Brain microvascular endothelial cell (primary cell): ENCODE results near the gene DLGAP1.

Source experiments
- DNase-seq: peaks from one replicate; pipeline ENCODE4 v3.0.0-alpha.2; 2020
- H3K27ac ChIP-seq: fragments of 250-450 bp; sonication (Bioruptor Pico); 2 replicates; pipeline ENCODE4 v1.5.1; 2020; ENCODE audit warnings: mild to moderate bottlenecking, moderate library complexity
- H3K27me3 ChIP-seq: fragments of 250-450 bp; sonication (Bioruptor Pico); replicated peaks from 2 replicates; pipeline ENCODE4 v1.5.1; 2020; ENCODE audit warnings: mild to moderate bottlenecking
- H3K36me3 ChIP-seq: fragments of 250-450 bp; sonication (Bioruptor Pico); replicated peaks from 2 replicates; pipeline ENCODE4 v1.5.1; 2020; ENCODE audit warnings: mild to moderate bottlenecking
- H3K4me3 ChIP-seq: 2 replicates; pipeline ENCODE4 v1.5.1; 2011; ENCODE audit warnings: low read depth, mild to moderate bottlenecking, control low read depth, low read length, moderate library complexity
- in situ Hi-C: cut with HindIII; loops from 2 replicates; pipeline ENCODE4 v1.10.0; 2017; ENCODE audit warnings: low sequenced_read_pairs, low pct_ligation_motif_present
- TF ChIP-seq, protein P1 (sequence below): IDR thresholded peaks from 2 replicates; pipeline ENCODE4 v1.5.1; 2011; ENCODE audit warnings: low read depth, mild to moderate bottlenecking, moderate library complexity, low read length, control low read depth, inconsistent platforms; ENCODE audit errors: missing control alignments

Gene DLGAP1

GRCh38 chr18:3748086-3748485, 707.0 kb downstream of the DLGAP1 start:
- H3K27me3 ChIP-seq: no peaks in the 10 kb centered on the region
- no peak for DNase-seq
- H3K4me3 ChIP-seq: no peak overlapping the region
- no peaks in the 10 kb centered on the region for H3K36me3 ChIP-seq
- H3K27ac ChIP-seq: no peak overlapping the region
- in situ Hi-C loops: no loop called here
- TF ChIP-seq, protein P1, sequence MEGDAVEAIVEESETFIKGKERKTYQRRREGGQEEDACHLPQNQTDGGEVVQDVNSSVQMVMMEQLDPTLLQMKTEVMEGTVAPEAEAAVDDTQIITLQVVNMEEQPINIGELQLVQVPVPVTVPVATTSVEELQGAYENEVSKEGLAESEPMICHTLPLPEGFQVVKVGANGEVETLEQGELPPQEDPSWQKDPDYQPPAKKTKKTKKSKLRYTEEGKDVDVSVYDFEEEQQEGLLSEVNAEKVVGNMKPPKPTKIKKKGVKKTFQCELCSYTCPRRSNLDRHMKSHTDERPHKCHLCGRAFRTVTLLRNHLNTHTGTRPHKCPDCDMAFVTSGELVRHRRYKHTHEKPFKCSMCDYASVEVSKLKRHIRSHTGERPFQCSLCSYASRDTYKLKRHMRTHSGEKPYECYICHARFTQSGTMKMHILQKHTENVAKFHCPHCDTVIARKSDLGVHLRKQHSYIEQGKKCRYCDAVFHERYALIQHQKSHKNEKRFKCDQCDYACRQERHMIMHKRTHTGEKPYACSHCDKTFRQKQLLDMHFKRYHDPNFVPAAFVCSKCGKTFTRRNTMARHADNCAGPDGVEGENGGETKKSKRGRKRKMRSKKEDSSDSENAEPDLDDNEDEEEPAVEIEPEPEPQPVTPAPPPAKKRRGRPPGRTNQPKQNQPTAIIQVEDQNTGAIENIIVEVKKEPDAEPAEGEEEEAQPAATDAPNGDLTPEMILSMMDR: no peak

- no peaks in the 10 kb centered on the region for H3K36me3 ChIP-seq
- TF ChIP-seq, protein P1: no peak
- no peak overlapping the region for H3K27ac ChIP-seq
- H3K4me3 ChIP-seq: peak overlapping the region; percentile 18
- in situ Hi-C loops: no loop called here
- peak; percentile 37 for DNase-seq
- no peaks in the 10 kb centered on the region for H3K27me3 ChIP-seq
Observed at GRCh38 chr18:3747176-3747973, 707.7 kb downstream of the DLGAP1 start.

DNA sequence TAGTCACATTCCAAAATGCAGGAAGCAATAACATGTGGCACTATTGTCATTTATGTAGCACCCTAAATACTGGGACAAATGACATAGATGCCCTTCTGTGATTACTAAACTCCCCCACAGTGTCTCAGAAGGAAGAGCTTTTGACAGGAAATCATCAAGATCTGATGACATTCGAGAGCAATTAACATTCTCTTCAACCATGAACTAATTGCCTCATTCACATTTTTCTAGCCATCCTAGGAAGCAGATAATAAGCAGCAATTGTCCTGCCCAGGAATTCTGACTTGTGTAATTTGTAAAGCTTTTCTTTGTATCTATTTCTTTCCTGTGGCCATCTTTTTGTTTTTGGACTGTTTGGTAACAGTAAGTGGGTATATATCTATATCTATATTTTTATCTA, 712.6 kb downstream of the DLGAP1 start:
- Histone ChIP-seq H3K27ac (no peak overlapping the region), H3K4me3 (no peak overlapping the region), H3K36me3 (no peaks in the 10 kb centered on the region), H3K27me3 (no peaks in the 10 kb centered on the region)
- in situ Hi-C loops: no loop called here
- TF ChIP-seq, protein P1: no peak
- no peak for DNase-seq

DNA sequence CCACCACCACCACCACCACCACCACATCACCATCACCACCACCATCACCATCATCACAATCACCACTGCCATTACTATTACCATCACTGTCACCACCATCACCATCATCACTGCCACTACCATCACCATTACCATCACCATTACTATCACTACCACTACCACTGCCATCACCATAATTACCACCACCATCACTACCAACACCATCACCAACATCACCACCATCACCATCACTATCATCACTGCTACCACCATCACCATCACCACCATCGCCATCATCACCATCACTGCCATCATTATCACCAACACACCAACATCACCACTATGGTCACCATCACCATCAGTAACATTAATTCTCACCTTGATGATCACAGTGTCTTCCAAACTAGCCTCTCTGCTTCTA, 713.8 kb downstream of the DLGAP1 start:
- TF ChIP-seq, protein P1: no peak
- in situ Hi-C loops: no loop called here
- H3K36me3 ChIP-seq: no peaks in the 10 kb centered on the region
- H3K4me3 ChIP-seq: no peak overlapping the region
- no peaks in the 10 kb centered on the region for H3K27me3 ChIP-seq
- DNase-seq: no peak
- H3K27ac ChIP-seq: no peak overlapping the region

DNA sequence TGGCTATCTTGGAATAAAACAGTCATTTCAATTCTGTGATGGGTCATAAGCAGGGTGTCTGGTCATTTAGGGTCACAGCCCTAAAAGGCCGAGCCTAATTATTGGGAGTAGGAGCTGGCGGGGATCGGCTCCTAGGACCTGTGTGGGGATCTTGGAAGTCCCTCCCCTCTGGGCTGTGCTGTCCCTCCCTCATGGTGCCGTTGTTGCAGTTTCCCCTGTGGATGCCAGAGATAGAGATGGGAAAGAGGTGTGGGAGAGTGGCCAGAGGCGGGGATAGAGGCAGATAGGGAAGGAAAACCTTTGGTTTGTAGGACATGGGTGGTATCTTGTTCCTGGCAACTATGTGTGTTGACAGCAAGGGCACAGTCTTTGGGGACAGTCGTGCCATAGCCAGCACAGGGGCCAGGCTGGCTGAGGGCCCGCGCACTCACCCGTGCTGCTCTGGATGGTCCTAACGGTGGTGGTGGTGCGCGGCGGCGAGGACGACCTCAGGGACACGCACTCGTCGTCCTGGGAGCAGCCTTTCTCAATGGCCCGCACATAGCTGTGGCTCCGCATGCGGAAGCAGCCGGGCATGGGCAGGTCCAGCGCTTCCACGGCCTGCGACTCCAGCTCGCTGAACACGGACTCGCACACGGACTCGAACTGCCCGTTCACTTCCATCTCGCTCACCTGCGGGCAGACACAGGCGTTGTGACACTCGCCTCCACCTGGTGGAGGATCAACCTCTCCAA, 726.2 kb downstream of the DLGAP1 start:
- no peak for DNase-seq
- TF ChIP-seq, protein P1: no peak
- Histone ChIP-seq H3K4me3 (no peak overlapping the region), H3K27me3 (no peaks in the 10 kb centered on the region), H3K36me3 (no peaks in the 10 kb centered on the region), H3K27ac (no peak overlapping the region)
- in situ Hi-C loops: no loop called here
